IPS-20b (cell line): ENCODE data around the gene MTA2.
"Not testable (repeated sequence)": the region's sequence is repeated elsewhere in the genome, so short reads cannot be mapped to it uniquely, and the experiment has no call there.

Source experiments
- H3K27ac ChIP-seq: one replicate; pipeline ENCODE4 v1.5.1; 2013; ENCODE audit warnings: low read length
- H3K27me3 ChIP-seq: 2 replicates; pipeline ENCODE4 v1.6.1; 2013; ENCODE audit warnings: mild to moderate bottlenecking, low read length, inconsistent platforms; ENCODE audit not compliant: insufficient read depth
- H3K36me3 ChIP-seq: 2 replicates; pipeline ENCODE4 v1.6.1; 2013; ENCODE audit warnings: low read depth, mild to moderate bottlenecking, inconsistent platforms, low read length, moderate library complexity; ENCODE audit not compliant: insufficient read depth
- H3K4me1 ChIP-seq: 2 replicates; pipeline ENCODE4 v1.6.1; 2013; ENCODE audit warnings: mild to moderate bottlenecking, control low read depth, inconsistent platforms, low read length, moderate library complexity; ENCODE audit not compliant: insufficient read depth
- H3K4me3 ChIP-seq: 2 replicates; pipeline ENCODE4 v1.5.1; 2013; ENCODE audit warnings: mild to moderate bottlenecking, low read length, inconsistent platforms
- H3K9ac ChIP-seq: 2 replicates; pipeline ENCODE4 v1.6.1; 2013; ENCODE audit warnings: low read depth, mild to moderate bottlenecking, inconsistent platforms, low read length, moderate library complexity
- H3K9me3 ChIP-seq: 2 replicates; pipeline ENCODE4 v1.6.1; 2013; ENCODE audit warnings: mild to moderate bottlenecking, low read depth, low read length, inconsistent platforms; ENCODE audit not compliant: insufficient read depth

Gene MTA2

GRCh38 chr11:62601372-62602140 is at the start of gene MTA2:
Gene MTA2 (minus strand): TSS chr11:62601865. CDS start chr11:62601450, 415 bp downstream.
- peaks cover 32% of the 10 kb centered on the region for H3K36me3 ChIP-seq
- H3K27ac ChIP-seq = peak within 1 kb of the TSS; percentile 30
- peak within 1 kb of the TSS; percentile 96 for H3K9ac ChIP-seq
- H3K4me1 ChIP-seq = peaks cover 20% of the 10 kb centered on the region
- H3K4me3 ChIP-seq = peak within 1 kb of the TSS; percentile 96
- H3K9me3 ChIP-seq = no peaks in the 10 kb centered on the region
- H3K27me3 ChIP-seq = peaks cover 26% of the 10 kb centered on the region

GRCh38 chr11:62650283-62650682 is 48.6 kb upstream of the MTA2 start:
- not testable (repeated sequence) for H3K9me3 ChIP-seq, H3K4me3 ChIP-seq, H3K27me3 ChIP-seq, H3K27ac ChIP-seq, H3K4me1 ChIP-seq, H3K9ac ChIP-seq
- peaks cover 21% of the 10 kb centered on the region for H3K36me3 ChIP-seq

- peaks cover 2% of the 10 kb centered on the region; the same call in 1 of the 2 replicates for H3K4me1 ChIP-seq
- no peaks in the 10 kb centered on the region for H3K9me3 ChIP-seq
- no peak overlapping the region for H3K27ac ChIP-seq
Observed at GRCh38 chr11:62649486-62649885, 47.8 kb upstream of the MTA2 start.

DNA sequence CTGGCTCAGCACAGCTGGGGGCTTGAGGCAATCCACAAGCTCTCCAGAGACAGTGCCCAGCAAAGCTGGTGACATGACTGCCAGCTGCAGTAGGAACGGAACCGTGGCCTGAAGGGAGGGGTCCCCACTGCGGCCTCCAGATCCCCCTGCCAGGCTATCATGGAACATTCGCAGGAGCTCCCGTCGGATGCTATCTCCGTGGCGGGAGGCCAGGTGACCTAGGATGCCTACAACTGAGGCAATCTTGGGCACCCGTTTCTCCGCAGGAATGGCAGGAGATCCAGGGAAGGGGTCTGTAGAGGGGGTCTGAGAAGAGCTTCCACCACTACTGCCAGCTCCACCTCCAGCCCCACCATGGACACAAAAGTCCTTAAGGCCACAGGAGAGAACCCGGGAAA is 47.3 kb upstream of the MTA2 start:
- H3K9ac ChIP-seq = no peak overlapping the region
- H3K27me3 ChIP-seq = no peaks in the 10 kb centered on the region
- no peak overlapping the region for H3K27ac ChIP-seq
- peaks cover 31% of the 10 kb centered on the region for H3K36me3 ChIP-seq
- no peak overlapping the region for H3K4me3 ChIP-seq
- H3K4me1 ChIP-seq = peaks cover 2% of the 10 kb centered on the region; the same call in 1 of the 2 replicates
- H3K9me3 ChIP-seq = no peaks in the 10 kb centered on the region

More at GRCh38 chr11:62649486-62649885, 47.8 kb upstream of the MTA2 start:
- no peaks in the 10 kb centered on the region for H3K27me3 ChIP-seq
- no peak overlapping the region for H3K4me3 ChIP-seq
- H3K36me3 ChIP-seq = peaks cover 25% of the 10 kb centered on the region
- H3K9ac ChIP-seq = no peak overlapping the region

- no peak overlapping the region for H3K27ac ChIP-seq
- H3K4me3 ChIP-seq = no peak overlapping the region
- H3K9me3 ChIP-seq = no peaks in the 10 kb centered on the region
- no peaks in the 10 kb centered on the region for H3K27me3 ChIP-seq
- H3K9ac ChIP-seq = no peak overlapping the region
- H3K36me3 ChIP-seq = peaks cover 36% of the 10 kb centered on the region
- H3K4me1 ChIP-seq = peaks cover 2% of the 10 kb centered on the region; the same call in 1 of the 2 replicates
Observed at GRCh38 chr11:62648185-62648966, 46.7 kb upstream of the MTA2 start.

DNA sequence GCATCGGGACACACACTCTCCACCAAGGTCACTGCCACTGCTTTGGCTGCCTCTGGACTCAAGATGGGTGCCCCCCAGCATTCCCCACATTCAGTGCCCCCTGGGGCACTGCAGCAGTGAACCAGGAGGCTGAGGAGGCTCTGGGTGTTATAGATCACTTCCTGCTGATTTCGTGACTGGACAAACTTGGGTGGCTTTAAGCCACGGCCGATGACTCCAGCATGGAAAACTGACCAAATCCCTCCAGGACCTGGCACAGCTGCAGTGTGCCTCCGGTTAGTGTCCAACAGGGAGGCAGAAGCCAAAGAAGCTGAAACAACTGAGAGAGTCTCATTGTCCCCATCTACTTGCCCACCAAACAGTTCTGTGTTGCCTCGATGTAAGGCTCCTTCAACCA is 45.9 kb upstream of the MTA2 start:
- no peak overlapping the region for H3K9ac ChIP-seq
- H3K27me3 ChIP-seq = no peaks in the 10 kb centered on the region
- peaks cover 44% of the 10 kb centered on the region for H3K36me3 ChIP-seq
- H3K27ac ChIP-seq = no peak overlapping the region
- no peaks in the 10 kb centered on the region for H3K9me3 ChIP-seq
- no peak overlapping the region for H3K4me3 ChIP-seq
- H3K4me1 ChIP-seq = peaks cover 2% of the 10 kb centered on the region; the same call in 1 of the 2 replicates

GRCh38 chr11:62646825-62647608 is 45.4 kb upstream of the MTA2 start:
- peak overlapping the region; percentile 44; the same call in 1 of the 2 replicates for H3K4me3 ChIP-seq
- H3K9ac ChIP-seq = no peak overlapping the region
- H3K36me3 ChIP-seq = peaks cover 46% of the 10 kb centered on the region
- no peaks in the 10 kb centered on the region; the same call in 1 of the 2 replicates for H3K4me1 ChIP-seq
- H3K27me3 ChIP-seq = no peaks in the 10 kb centered on the region
- H3K9me3 ChIP-seq = no peaks in the 10 kb centered on the region
- no peak overlapping the region for H3K27ac ChIP-seq

DNA sequence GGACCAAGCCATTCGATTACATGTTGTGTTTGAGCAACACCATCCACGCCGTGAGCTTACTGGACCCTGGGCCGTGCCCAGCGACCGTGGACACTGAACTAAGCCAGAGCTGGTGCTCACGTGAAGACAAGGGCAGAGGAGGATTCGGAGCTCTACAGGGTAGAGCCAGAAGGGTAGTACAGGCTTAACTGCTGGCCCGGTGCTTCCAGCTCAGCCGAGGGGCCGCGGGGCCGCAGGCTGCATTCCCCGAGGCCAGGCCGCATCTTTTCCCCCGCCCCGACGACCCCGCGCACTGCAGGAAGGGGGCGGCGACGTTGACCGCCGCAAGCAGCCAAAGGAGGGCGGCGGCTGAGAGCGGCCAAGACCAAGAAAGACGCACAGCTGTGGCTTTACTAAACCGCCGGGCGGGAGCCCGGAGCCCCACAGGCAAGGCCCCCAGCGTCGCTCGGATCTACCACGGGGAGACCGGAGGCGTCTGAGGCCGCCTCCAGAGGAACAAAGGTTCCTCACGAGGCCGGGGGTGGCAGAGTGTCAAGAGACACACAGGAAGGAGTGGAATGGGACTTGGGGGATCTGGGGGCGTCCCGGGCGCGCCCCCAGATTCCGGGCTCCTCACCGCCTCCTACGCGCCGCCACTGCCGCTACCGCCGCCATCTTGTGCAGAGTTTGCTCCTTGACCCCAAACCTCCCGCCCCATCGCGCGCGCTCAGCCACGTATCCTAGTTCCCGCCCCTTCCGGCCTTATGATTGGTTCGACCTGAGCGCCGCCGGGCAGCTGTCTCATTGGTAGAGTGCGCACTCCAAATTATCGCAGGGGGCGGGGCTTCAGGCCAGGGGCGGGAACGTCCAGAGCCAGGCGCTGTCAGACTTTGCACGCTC is 44.5 kb upstream of the MTA2 start, which contains the start of gene GANAB:
GANAB (minus strand) TSS at position 668 of the 879 bp plus-strand sequence; CDS start at position 654, 14 bp downstream.
- Histone ChIP-seq H3K27ac (peak within 1 kb of the TSS; percentile 72), H3K9me3 (no peaks in the 10 kb centered on the region), H3K9ac (peak within 1 kb of the TSS; percentile 100), H3K36me3 (peaks cover 46% of the 10 kb centered on the region), H3K4me1 (no peaks in the 10 kb centered on the region; the same call in 1 of the 2 replicates), H3K4me3 (peak within 1 kb of the TSS; percentile 100), H3K27me3 (no peaks in the 10 kb centered on the region)

- Histone ChIP-seq H3K27ac (peak overlapping the region; percentile 72), H3K27me3 (no peaks in the 10 kb centered on the region), H3K9ac (peak overlapping the region; percentile 100), H3K4me3 (peak overlapping the region; percentile 100), H3K36me3 (peaks cover 46% of the 10 kb centered on the region), H3K4me1 (no peaks in the 10 kb centered on the region; the same call in 1 of the 2 replicates), H3K9me3 (no peaks in the 10 kb centered on the region)
Observed at GRCh38 chr11:62645671-62645945, 43.9 kb upstream of the MTA2 start.

- Histone ChIP-seq H3K4me3 (no peak overlapping the region), H3K9ac (no peak overlapping the region), H3K36me3 (peaks cover 45% of the 10 kb centered on the region), H3K27ac (no peak overlapping the region), H3K27me3 (no peaks in the 10 kb centered on the region), H3K9me3 (no peaks in the 10 kb centered on the region), H3K4me1 (no peaks in the 10 kb centered on the region; the same call in 1 of the 2 replicates)
Observed at GRCh38 chr11:62644220-62644619, 42.6 kb upstream of the MTA2 start.
